Ishikawa (cell line): ENCODE data around the gene HPCAL4.

Experiments
- CEBPB ChIP-seq: IDR thresholded peaks from 2 replicates; pipeline ENCODE4 v1.6.1; 2012
- CREB1 ChIP-seq: IDR thresholded peaks from 2 replicates; pipeline ENCODE4 v1.6.1; 2012; ENCODE audit warnings: low read depth
- EGR1 ChIP-seq: IDR thresholded peaks from 2 replicates; pipeline ENCODE4 v1.6.1; 2012
- EP300 ChIP-seq: IDR thresholded peaks from 2 replicates; pipeline ENCODE4 v1.6.1; 2012; ENCODE audit warnings: borderline replicate concordance
- FOXM1 ChIP-seq: IDR thresholded peaks from 2 replicates; pipeline ENCODE4 v1.6.1; 2012; ENCODE audit warnings: low read depth, borderline replicate concordance
- NFIC ChIP-seq: IDR thresholded peaks from 2 replicates; pipeline ENCODE4 v1.6.1; 2012
- RAD21 ChIP-seq: IDR thresholded peaks from 2 replicates; pipeline ENCODE4 v1.6.1; 2012; ENCODE audit warnings: low read depth
- TAF1 ChIP-seq: IDR thresholded peaks from 2 replicates; pipeline ENCODE4 v1.6.1; 2012; ENCODE audit warnings: low read depth, mild to moderate bottlenecking
- TCF12 ChIP-seq: IDR thresholded peaks from 2 replicates; pipeline ENCODE4 v1.6.1; 2012; ENCODE audit warnings: low read depth
- TEAD4 ChIP-seq: IDR thresholded peaks from 2 replicates; pipeline ENCODE4 v1.6.1; 2012
- YY1 ChIP-seq: IDR thresholded peaks from 2 replicates; pipeline ENCODE4 v1.6.1; 2012; ENCODE audit warnings: low read depth
- ZBTB7A ChIP-seq: IDR thresholded peaks from 2 replicates; pipeline ENCODE4 v1.6.1; 2012; ENCODE audit warnings: low read depth
- TF ChIP-seq, protein P1 (sequence below): IDR thresholded peaks from 2 replicates; pipeline ENCODE4 v1.6.1; 2012; ENCODE audit warnings: low read depth, mild to moderate bottlenecking
- TF ChIP-seq, protein P2 (sequence below): IDR thresholded peaks from 2 replicates; pipeline ENCODE4 v1.6.1; 2012
- TF ChIP-seq, protein P3 (sequence below): IDR thresholded peaks from 2 replicates; pipeline ENCODE4 v1.6.1; 2012

HPCAL4 gene

DNA sequence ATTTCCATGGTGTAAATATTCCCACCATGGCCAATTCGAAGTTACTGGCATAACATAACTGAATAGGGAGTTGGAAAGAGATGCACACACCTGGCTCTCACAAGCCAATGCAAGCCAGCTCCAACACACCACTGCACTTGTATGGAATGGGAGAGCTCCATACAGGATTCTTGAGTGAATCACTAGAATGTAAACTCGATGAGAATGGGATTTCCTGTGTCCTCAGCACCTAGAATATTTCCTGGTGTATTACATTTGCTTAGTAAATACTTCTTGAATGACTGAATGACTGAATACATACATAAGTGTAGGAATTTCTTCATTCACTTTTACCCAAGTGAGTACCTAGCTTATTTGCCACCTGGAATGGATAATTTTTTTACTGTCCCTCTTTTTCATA lies 31.3 kb upstream of the HPCAL4 start:
- TF ChIP-seq NFIC (no peak), ZBTB7A (no peak), EP300 (no peak), TCF12 (no peak), TEAD4 (no peak), EGR1 (no peak), FOXM1 (no peak), CREB1 (no peak), RAD21 (no peak), TAF1 (no peak), YY1 (no peak), CEBPB (no peak)
- TF ChIP-seq, protein P1, sequence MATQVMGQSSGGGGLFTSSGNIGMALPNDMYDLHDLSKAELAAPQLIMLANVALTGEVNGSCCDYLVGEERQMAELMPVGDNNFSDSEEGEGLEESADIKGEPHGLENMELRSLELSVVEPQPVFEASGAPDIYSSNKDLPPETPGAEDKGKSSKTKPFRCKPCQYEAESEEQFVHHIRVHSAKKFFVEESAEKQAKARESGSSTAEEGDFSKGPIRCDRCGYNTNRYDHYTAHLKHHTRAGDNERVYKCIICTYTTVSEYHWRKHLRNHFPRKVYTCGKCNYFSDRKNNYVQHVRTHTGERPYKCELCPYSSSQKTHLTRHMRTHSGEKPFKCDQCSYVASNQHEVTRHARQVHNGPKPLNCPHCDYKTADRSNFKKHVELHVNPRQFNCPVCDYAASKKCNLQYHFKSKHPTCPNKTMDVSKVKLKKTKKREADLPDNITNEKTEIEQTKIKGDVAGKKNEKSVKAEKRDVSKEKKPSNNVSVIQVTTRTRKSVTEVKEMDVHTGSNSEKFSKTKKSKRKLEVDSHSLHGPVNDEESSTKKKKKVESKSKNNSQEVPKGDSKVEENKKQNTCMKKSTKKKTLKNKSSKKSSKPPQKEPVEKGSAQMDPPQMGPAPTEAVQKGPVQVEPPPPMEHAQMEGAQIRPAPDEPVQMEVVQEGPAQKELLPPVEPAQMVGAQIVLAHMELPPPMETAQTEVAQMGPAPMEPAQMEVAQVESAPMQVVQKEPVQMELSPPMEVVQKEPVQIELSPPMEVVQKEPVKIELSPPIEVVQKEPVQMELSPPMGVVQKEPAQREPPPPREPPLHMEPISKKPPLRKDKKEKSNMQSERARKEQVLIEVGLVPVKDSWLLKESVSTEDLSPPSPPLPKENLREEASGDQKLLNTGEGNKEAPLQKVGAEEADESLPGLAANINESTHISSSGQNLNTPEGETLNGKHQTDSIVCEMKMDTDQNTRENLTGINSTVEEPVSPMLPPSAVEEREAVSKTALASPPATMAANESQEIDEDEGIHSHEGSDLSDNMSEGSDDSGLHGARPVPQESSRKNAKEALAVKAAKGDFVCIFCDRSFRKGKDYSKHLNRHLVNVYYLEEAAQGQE, result no peak
- TF ChIP-seq, protein P2, sequence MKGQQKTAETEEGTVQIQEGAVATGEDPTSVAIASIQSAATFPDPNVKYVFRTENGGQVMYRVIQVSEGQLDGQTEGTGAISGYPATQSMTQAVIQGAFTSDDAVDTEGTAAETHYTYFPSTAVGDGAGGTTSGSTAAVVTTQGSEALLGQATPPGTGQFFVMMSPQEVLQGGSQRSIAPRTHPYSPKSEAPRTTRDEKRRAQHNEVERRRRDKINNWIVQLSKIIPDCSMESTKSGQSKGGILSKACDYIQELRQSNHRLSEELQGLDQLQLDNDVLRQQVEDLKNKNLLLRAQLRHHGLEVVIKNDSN, result no peak
- TF ChIP-seq, protein P3, sequence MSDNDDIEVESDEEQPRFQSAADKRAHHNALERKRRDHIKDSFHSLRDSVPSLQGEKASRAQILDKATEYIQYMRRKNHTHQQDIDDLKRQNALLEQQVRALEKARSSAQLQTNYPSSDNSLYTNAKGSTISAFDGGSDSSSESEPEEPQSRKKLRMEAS, result no peak

DNA sequence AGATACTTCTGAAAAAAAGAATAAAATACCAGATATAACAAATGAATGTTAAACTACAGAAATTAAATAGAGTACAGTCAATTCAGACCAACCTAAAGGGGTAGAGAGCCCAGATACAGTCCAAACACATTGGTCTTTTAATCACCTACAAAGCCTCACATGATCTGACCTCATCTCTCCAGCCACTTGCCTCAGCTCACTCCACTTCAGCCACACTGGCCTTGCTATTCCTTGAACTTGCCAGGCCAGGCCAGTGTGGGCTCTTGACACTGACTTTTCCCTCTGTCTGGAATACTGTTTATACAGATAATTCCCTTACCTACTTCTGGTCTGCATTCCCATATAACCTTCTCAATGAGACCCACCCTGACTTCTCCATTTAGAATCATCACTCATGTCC lies 30.4 kb upstream of the HPCAL4 start:
- TF ChIP-seq YY1 (no peak), TCF12 (no peak), NFIC (no peak), EP300 (no peak), TAF1 (no peak), EGR1 (no peak), TEAD4 (no peak)
- TF ChIP-seq, protein P3, result no peak
- TF ChIP-seq, protein P2, result no peak

DNA sequence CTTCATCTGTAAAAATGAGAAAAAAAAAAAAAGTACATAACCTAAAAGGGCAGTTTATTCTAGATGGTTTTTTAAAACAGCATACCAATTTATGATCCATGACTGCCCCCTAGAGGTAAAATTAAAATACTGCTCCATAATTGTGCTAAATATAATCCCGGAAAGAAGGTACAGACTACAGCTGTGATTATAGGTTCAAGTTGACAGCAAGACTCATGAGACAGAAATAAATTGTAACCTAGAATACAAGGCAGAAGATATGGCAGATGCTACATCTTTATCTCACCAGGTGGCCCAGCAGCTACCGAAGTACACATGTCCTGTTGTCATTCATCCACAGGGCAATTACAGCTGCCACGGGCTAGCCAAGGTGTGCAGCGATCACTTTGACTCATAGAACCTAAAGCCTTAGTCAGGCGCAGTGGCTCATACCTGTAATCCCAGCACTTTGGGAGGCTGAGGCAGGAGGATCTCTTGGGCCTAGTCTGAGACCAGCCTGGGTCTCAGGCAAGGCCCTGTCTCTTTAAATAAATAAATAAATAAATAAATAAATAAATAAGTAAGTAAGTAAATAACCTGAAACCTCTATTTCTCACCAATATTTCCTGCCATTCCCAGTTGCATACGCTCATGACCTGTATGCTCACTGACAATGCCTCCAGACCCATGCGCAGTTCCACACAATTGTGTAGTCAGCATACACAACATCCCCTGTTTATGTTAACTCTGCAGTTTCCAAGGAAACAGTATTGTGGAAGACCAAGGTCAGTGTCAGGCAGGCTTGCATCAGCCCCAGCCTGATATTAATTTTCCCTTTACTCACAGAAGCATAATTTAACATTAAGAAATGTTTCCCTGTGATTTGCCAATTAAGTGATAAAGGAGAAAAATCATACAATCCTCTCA lies 29.1 kb upstream of the HPCAL4 start:
- TF ChIP-seq TAF1 (no peak), YY1 (no peak), RAD21 (peak; percentile 82)

DNA sequence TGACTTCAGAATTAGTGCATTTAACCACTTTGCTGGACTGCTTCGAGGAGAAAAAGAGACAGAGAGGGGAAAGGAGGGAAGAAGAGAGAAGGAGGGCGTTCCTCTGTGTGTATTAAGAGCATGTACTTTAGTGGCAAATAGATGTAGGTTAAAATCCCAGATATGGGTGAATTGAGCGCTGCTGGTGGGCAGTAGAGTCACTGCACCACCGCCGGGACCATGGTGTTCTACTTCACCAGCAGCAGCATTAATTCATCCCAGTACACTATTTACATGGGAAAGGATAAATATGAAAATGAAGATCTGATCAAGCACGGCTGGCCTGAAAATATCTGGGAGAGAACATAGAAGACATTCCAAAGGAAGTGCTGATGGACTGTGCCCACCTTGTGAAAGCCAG lies 26.6 kb upstream of the HPCAL4 start:
- TF ChIP-seq, protein P2, result no peak
- TF ChIP-seq TCF12 (no peak), FOXM1 (no peak), YY1 (no peak), RAD21 (no peak), CEBPB (no peak), NFIC (no peak), TEAD4 (no peak), EP300 (no peak), ZBTB7A (no peak), CREB1 (no peak), EGR1 (no peak), TAF1 (no peak)
- TF ChIP-seq, protein P3, result no peak
- TF ChIP-seq, protein P1, result no peak

DNA sequence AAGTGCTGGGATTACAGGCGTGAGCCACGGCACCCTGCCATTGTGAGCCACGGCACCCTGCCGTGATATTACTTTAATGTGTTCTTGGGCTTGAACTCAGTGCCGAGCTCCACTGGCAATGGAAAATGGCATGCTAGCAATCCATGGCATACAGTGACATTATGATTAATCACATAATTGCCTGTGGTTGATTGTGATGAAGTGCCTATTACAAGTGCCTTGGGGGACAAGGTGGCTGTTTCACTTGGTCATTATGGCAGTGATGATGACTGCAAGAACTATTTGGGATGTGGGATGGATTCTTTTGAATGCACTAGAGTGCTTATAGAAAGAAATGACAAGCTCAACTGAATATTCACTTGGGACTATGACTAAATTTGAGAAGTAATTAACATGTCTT lies 22.3 kb upstream of the HPCAL4 start:
- TF ChIP-seq FOXM1, result no peak
- TF ChIP-seq ZBTB7A, result no peak
- TF ChIP-seq RAD21, result no peak
- no peak for TF ChIP-seq EGR1
- no peak for TF ChIP-seq TCF12
- TF ChIP-seq, protein P3, result no peak
- TF ChIP-seq CREB1, result no peak
